HCT116 (cell line): ENCODE measurements around the gene RPL28. TPM values are rescaled to one million over a fixed set of nuclear protein-coding genes. Genes with fewer than 3 reads are reported as not detected.

ENCODE experiments used
- ATAC-seq: fragments of 200-7000 bp; cut with Tn5 transposase; 2 replicates; pipeline ENCODE4 v1.9.1; 2020; ENCODE audit warnings: mild to moderate bottlenecking, moderate library complexity
- BruUV-seq: library from RNA; stranded (reverse); fragments of 400-500 nt; replicated peaks from 2 replicates; lab custom pipeline; 2021; lab: Mats Ljungman, UMichigan
- CTCF ChIA-PET: fragments of 300-600 bp; sonication (Branson Sonifier 250); formaldehyde crosslinking; loops from one replicate; lab custom pipeline; 2021; ENCODE audit warnings: antibody characterized with exemption; lab: Charles Lee
- POLR2A ChIA-PET: fragments of 300-600, 350-600 bp; sonication (Branson Sonifier 250); formaldehyde crosslinking; loops from one replicate; lab custom pipeline; 2021; ENCODE audit warnings: antibody characterized with exemption; lab: Charles Lee
- RAD21 ChIA-PET, 2 experiments: fragments of 300-600 bp; sonication (Branson Sonifier 250); formaldehyde crosslinking; loops; one replicate each; lab custom pipeline; 2023; ENCODE audit warnings: low total read pairs in 2 of 2; ENCODE audit not compliant: uncharacterized antibody in 2 of 2, unreplicated experiment in 2 of 2, low non-redundant PET in 1 of 2; lab: Charles Lee
- DNase-seq: peaks from one replicate; pipeline ENCODE4 v3.0.0-alpha.2; 2010; ENCODE audit warnings: low read depth, low spot score
- H2AFZ ChIP-seq: fragments of 200-600 bp; shearing (Covaris generic), sonication (generic); 2 replicates; pipeline ENCODE4 v1.6.1; 2017; ENCODE audit warnings: low read depth, mixed run types, mixed read lengths, antibody characterized with exemption, low read length; ENCODE audit not compliant: poor library complexity, severe bottlenecking
- H3K27ac ChIP-seq: 2 replicates; pipeline ENCODE4 v1.5.1; 2012; ENCODE audit warnings: low read depth, low read length
- H3K27me3 ChIP-seq: fragments of 200-600 bp; sonication (generic); 2 replicates; pipeline ENCODE4 v1.6.1; 2016; ENCODE audit warnings: mixed run types, low read length, mixed read lengths; ENCODE audit not compliant: insufficient read depth
- H3K36me3 ChIP-seq, 2 experiments: fragments of 200-500 bp in 1 of 2; fragments of 200-600 bp in 1 of 2; sonication (Bioruptor generic) in 1 of 2; sonication (generic) in 1 of 2; 2 replicates each; pipeline versions ENCODE4 v1.5.1 to v1.6.1; 2014 to 2016; ENCODE audit warnings: low read length in 2 of 2, inconsistent platforms in 1 of 2, mixed read lengths in 1 of 2, mixed run types in 1 of 2; ENCODE audit not compliant: insufficient read depth in 2 of 2, control insufficient read depth in 1 of 2
- H3K4me1 ChIP-seq, 2 experiments: fragments of 200-600 bp in 1 of 2; sonication (generic) in 1 of 2; 2 replicates each; pipeline versions ENCODE4 v1.5.1 to v1.6.1; 2012 to 2017; ENCODE audit warnings: low read length in 2 of 2, inconsistent platforms in 1 of 2, mild to moderate bottlenecking in 1 of 2, mixed read lengths in 1 of 2, mixed run types in 1 of 2, moderate library complexity in 1 of 2; ENCODE audit not compliant: insufficient read depth in 2 of 2, control insufficient read depth in 1 of 2
- H3K4me2 ChIP-seq: fragments of 200-600 bp; sonication (generic); 2 replicates; pipeline ENCODE4 v1.6.1; 2017; ENCODE audit warnings: mixed run types, low read length, mixed read lengths
- H3K4me3 ChIP-seq, 2 experiments: fragments of 200-600 bp in 1 of 2; sonication (generic) in 1 of 2; replicated peaks in 1 of 2; 2 replicates each; pipeline ENCODE4 v1.5.1; 2011 to 2016; ENCODE audit warnings: low read length in 2 of 2, control low read depth in 1 of 2, low read depth in 1 of 2, mild to moderate bottlenecking in 1 of 2, mixed read lengths in 1 of 2, mixed run types in 1 of 2
- H3K79me2 ChIP-seq: fragments of 200-600 bp; sonication (generic); 2 replicates; pipeline ENCODE4 v1.6.1; 2017; ENCODE audit warnings: mild to moderate bottlenecking, mixed run types, low read length, moderate library complexity, mixed read lengths; ENCODE audit not compliant: insufficient read depth
- H3K9ac ChIP-seq: fragments of 200-600 bp; sonication (generic); 2 replicates; pipeline ENCODE4 v1.6.1; 2016; ENCODE audit warnings: low read length, mixed read lengths
- H3K9me2 ChIP-seq: fragments of 200-600 bp; sonication (generic), shearing (Covaris generic); 2 replicates; pipeline ENCODE4 v1.6.1; 2017; ENCODE audit warnings: mixed run types, mild to moderate bottlenecking, moderate library complexity; ENCODE audit not compliant: insufficient read depth
- H3K9me3 ChIP-seq, 2 experiments: fragments of 200-500 bp in 1 of 2; fragments of 200-600 bp in 1 of 2; sonication (Bioruptor generic) in 1 of 2; sonication (generic) in 1 of 2; 2 replicates each; pipeline ENCODE4 v1.6.1; 2014 to 2017; ENCODE audit warnings: low read length in 2 of 2, mixed read lengths in 2 of 2, inconsistent platforms in 1 of 2, low read depth in 1 of 2, mild to moderate bottlenecking in 1 of 2, mixed run types in 1 of 2, moderate library complexity in 1 of 2; ENCODE audit not compliant: control insufficient read depth in 1 of 2, insufficient read depth in 1 of 2
- H4K20me1 ChIP-seq: fragments of 200-600 bp; sonication (generic), shearing (Covaris generic); 2 replicates; pipeline ENCODE4 v1.6.1; 2017; ENCODE audit warnings: mixed run types, mild to moderate bottlenecking, moderate library complexity; ENCODE audit not compliant: insufficient read depth
- CBX3 ChIP-seq: IDR thresholded peaks from 2 replicates; pipeline ENCODE4 v1.6.1; 2012; ENCODE audit warnings: low read depth
- CEBPB ChIP-seq: IDR thresholded peaks from 2 replicates; pipeline ENCODE4 v1.6.1; 2012; ENCODE audit warnings: low read depth
- EGR1 ChIP-seq: IDR thresholded peaks from 2 replicates; pipeline ENCODE4 v1.6.1; 2012; ENCODE audit warnings: low read depth
- ELF1 ChIP-seq: IDR thresholded peaks from 2 replicates; pipeline ENCODE4 v1.6.1; 2012; ENCODE audit warnings: low read depth, borderline replicate concordance
- FOSL1 ChIP-seq: IDR thresholded peaks from 2 replicates; pipeline ENCODE4 v1.6.1; 2012; ENCODE audit warnings: low read depth
- POLR2AphosphoS5 ChIP-seq: IDR thresholded peaks from 2 replicates; pipeline ENCODE4 v1.6.1; 2011; ENCODE audit warnings: mild to moderate bottlenecking, low read depth, low read length, moderate library complexity
- RAD21 ChIP-seq: IDR thresholded peaks from 2 replicates; pipeline ENCODE4 v1.6.1; 2012; ENCODE audit warnings: low read depth, mild to moderate bottlenecking
- SIN3A ChIP-seq: IDR thresholded peaks from 2 replicates; pipeline ENCODE4 v1.6.1; 2012; ENCODE audit warnings: low read depth
- SP1 ChIP-seq: IDR thresholded peaks from 2 replicates; pipeline ENCODE4 v1.6.1; 2012; ENCODE audit warnings: low read depth
- SRF ChIP-seq: IDR thresholded peaks from 2 replicates; pipeline ENCODE4 v1.6.1; 2012; ENCODE audit warnings: low read depth
- TCF7L2 ChIP-seq: IDR thresholded peaks from 2 replicates; pipeline ENCODE4 v1.7.0; 2011; ENCODE audit warnings: borderline replicate concordance, inconsistent platforms; ENCODE audit not compliant: insufficient read depth, insufficient read length; ENCODE audit errors: extremely low read depth
- YY1 ChIP-seq: IDR thresholded peaks from 2 replicates; pipeline ENCODE4 v1.6.1; 2011; ENCODE audit warnings: low read length, low read depth, moderate library complexity, mild to moderate bottlenecking; ENCODE audit not compliant: insufficient replicate concordance; ENCODE audit errors: extremely low read depth
- ZFX ChIP-seq: fragments of 450-650 bp; IDR thresholded peaks from 2 replicates; pipeline ENCODE4 v1.6.1; 2017
- ZNF274 ChIP-seq: fragments of 200-500 bp; sonication (Bioruptor generic); IDR thresholded peaks from 2 replicates; pipeline ENCODE4 v1.6.1; 2014; ENCODE audit warnings: mild to moderate bottlenecking, low read depth, low read length, inconsistent platforms
- intact Hi-C: fragments of 100-400 bp; cut with micrococcal nuclease; formaldehyde crosslinking; loops from 2 replicates; pipeline ENCODE4 v1.10.0; 2022
- total RNA-seq: library from RNA; stranded (reverse); gene quantifications from one replicate; pipeline ENCODE4 v1.2.1, GENCODE V29; 2021; ENCODE audit not compliant: unreplicated experiment
- TF ChIP-seq, protein P1 (sequence below): IDR thresholded peaks from 2 replicates; pipeline ENCODE4 v1.6.1; 2012
- TF ChIP-seq, protein P2 (sequence below): IDR thresholded peaks from 2 replicates; pipeline ENCODE4 v1.6.1; 2011; ENCODE audit warnings: mild to moderate bottlenecking, low read length, moderate library complexity; ENCODE audit not compliant: insufficient replicate concordance; ENCODE audit errors: extremely low read depth
- TF ChIP-seq, protein P3 (sequence below): IDR thresholded peaks from 2 replicates; pipeline ENCODE4 v1.6.1; 2012; ENCODE audit warnings: low read depth
- TF ChIP-seq, protein P4 (sequence below), 3 experiments: fragments of 200-600 bp in 1 of 3; sonication (generic) in 1 of 3; IDR thresholded peaks in 2 of 3; conservative IDR thresholded peaks in 1 of 3; 2 replicates each; pipeline ENCODE4 v1.5.1; 2012 to 2017; ENCODE audit warnings: low read depth in 2 of 3, low read length in 2 of 3, antibody characterized with exemption in 1 of 3, borderline replicate concordance in 1 of 3, control low read depth in 1 of 3, mild to moderate bottlenecking in 1 of 3, mixed read lengths in 1 of 3, mixed run types in 1 of 3, moderate library complexity in 1 of 3; ENCODE audit not compliant: insufficient read depth in 1 of 3
- TF ChIP-seq, protein P5 (sequence below): IDR thresholded peaks from 2 replicates; pipeline ENCODE4 v1.6.1; 2012

Gene RPL28
- total RNA-seq, 1 experiment from 2014 or later: 3,050 TPM

DNA sequence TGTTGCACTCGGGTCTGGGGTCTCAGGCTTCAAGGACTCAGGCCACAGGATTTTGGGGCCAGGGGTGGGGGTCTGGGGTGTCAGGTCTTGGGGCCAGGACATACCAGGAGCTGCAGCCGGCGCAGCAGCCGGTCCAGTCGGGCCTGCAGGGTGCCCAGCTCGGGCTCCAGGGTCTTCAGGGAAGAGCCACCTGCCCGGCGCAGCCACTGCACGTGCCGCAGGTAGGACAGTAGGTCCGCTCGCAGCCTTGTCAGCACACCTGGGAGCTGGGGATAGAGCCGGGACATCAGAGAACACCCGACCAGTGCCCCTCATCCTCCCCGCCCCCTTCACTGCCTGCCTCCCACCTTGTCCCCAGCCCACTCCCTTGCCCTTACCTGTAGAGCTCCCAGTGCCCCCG is 17.6 kb upstream of the RPL28 start:
- H3K4me3 ChIP-seq: no peak overlapping the region
- no peaks in the 10 kb centered on the region for H4K20me1 ChIP-seq
- BruUV-seq: no TSS peak
- CTCF ChIA-PET: no interaction called here
- no peaks in the 10 kb centered on the region for H3K9me2 ChIP-seq
- H3K36me3 ChIP-seq: no peaks in the 10 kb centered on the region
- RAD21 ChIA-PET: no interaction called here
- no peaks in the 10 kb centered on the region for H3K9me3 ChIP-seq
- no peak for DNase-seq
- intact Hi-C loops: no loop called here
- no peaks in the 10 kb centered on the region for H3K27me3 ChIP-seq
- no peak overlapping the region for H3K4me2 ChIP-seq
- no peak for ATAC-seq
- no peak overlapping the region for H3K27ac ChIP-seq
- no peak overlapping the region for H2AFZ ChIP-seq
- no peak overlapping the region for H3K9ac ChIP-seq
- no peaks in the 10 kb centered on the region for H3K79me2 ChIP-seq
- H3K4me1 ChIP-seq: peaks cover 9 to 24% of the 10 kb centered on the region in 2 experiments; a peak in 3 of 4 replicates
- POLR2A ChIA-PET: interaction anchor here (1.9 to 2.1 kb wide), 2 partner anchors 22 to 29 kb away, joined by 6 to 7 read pairs; partner anchors contain the start of gene KMT5C
- TF ChIP-seq, protein P1, sequence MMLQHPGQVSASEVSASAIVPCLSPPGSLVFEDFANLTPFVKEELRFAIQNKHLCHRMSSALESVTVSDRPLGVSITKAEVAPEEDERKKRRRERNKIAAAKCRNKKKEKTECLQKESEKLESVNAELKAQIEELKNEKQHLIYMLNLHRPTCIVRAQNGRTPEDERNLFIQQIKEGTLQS: no peak
- TF ChIP-seq, protein P2, sequence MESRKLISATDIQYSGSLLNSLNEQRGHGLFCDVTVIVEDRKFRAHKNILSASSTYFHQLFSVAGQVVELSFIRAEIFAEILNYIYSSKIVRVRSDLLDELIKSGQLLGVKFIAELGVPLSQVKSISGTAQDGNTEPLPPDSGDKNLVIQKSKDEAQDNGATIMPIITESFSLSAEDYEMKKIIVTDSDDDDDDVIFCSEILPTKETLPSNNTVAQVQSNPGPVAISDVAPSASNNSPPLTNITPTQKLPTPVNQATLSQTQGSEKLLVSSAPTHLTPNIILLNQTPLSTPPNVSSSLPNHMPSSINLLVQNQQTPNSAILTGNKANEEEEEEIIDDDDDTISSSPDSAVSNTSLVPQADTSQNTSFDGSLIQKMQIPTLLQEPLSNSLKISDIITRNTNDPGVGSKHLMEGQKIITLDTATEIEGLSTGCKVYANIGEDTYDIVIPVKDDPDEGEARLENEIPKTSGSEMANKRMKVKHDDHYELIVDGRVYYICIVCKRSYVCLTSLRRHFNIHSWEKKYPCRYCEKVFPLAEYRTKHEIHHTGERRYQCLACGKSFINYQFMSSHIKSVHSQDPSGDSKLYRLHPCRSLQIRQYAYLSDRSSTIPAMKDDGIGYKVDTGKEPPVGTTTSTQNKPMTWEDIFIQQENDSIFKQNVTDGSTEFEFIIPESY: no peak
- no peak for TF ChIP-seq SIN3A
- TF ChIP-seq, protein P3, sequence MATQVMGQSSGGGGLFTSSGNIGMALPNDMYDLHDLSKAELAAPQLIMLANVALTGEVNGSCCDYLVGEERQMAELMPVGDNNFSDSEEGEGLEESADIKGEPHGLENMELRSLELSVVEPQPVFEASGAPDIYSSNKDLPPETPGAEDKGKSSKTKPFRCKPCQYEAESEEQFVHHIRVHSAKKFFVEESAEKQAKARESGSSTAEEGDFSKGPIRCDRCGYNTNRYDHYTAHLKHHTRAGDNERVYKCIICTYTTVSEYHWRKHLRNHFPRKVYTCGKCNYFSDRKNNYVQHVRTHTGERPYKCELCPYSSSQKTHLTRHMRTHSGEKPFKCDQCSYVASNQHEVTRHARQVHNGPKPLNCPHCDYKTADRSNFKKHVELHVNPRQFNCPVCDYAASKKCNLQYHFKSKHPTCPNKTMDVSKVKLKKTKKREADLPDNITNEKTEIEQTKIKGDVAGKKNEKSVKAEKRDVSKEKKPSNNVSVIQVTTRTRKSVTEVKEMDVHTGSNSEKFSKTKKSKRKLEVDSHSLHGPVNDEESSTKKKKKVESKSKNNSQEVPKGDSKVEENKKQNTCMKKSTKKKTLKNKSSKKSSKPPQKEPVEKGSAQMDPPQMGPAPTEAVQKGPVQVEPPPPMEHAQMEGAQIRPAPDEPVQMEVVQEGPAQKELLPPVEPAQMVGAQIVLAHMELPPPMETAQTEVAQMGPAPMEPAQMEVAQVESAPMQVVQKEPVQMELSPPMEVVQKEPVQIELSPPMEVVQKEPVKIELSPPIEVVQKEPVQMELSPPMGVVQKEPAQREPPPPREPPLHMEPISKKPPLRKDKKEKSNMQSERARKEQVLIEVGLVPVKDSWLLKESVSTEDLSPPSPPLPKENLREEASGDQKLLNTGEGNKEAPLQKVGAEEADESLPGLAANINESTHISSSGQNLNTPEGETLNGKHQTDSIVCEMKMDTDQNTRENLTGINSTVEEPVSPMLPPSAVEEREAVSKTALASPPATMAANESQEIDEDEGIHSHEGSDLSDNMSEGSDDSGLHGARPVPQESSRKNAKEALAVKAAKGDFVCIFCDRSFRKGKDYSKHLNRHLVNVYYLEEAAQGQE: no peak
- TF ChIP-seq POLR2AphosphoS5: no peak
- no peak for TF ChIP-seq SP1
- no peak for TF ChIP-seq TCF7L2
- TF ChIP-seq EGR1: no peak
- no peak for TF ChIP-seq CBX3
- TF ChIP-seq RAD21: no peak
- TF ChIP-seq ZNF274: no peak
- TF ChIP-seq, protein P4, sequence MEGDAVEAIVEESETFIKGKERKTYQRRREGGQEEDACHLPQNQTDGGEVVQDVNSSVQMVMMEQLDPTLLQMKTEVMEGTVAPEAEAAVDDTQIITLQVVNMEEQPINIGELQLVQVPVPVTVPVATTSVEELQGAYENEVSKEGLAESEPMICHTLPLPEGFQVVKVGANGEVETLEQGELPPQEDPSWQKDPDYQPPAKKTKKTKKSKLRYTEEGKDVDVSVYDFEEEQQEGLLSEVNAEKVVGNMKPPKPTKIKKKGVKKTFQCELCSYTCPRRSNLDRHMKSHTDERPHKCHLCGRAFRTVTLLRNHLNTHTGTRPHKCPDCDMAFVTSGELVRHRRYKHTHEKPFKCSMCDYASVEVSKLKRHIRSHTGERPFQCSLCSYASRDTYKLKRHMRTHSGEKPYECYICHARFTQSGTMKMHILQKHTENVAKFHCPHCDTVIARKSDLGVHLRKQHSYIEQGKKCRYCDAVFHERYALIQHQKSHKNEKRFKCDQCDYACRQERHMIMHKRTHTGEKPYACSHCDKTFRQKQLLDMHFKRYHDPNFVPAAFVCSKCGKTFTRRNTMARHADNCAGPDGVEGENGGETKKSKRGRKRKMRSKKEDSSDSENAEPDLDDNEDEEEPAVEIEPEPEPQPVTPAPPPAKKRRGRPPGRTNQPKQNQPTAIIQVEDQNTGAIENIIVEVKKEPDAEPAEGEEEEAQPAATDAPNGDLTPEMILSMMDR (IDR thresholded peaks at IDR 0.05 in 2 of 3, conservative IDR thresholded peaks at IDR 0.05 in 1 of 3; ENCODE audit: borderline replicate concordance in 1 of 3, insufficient read depth in 1 of 3, low read depth in 2 of 3, low read length in 2 of 3): no peak
- no peak for TF ChIP-seq CEBPB
- TF ChIP-seq, protein P5, sequence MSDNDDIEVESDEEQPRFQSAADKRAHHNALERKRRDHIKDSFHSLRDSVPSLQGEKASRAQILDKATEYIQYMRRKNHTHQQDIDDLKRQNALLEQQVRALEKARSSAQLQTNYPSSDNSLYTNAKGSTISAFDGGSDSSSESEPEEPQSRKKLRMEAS: no peak
- TF ChIP-seq FOSL1: no peak
- no peak for TF ChIP-seq ELF1
- no peak for TF ChIP-seq SRF
- TF ChIP-seq ZFX: no peak
- TF ChIP-seq YY1: no peak
